Central memory CD8-positive, alpha-beta T cell (primary cell): ENCODE measurements around the gene PTPRG.

Experiments
- ATAC-seq: fragments of 150-1000 bp; cut with Tn5 transposase; replicated peaks from 2 replicates; pipeline ENCODE4 v1.10.0; 2022; ENCODE audit warnings: mild to moderate bottlenecking, moderate FRiP score, moderate number of reproducible peaks; ENCODE audit not compliant: poor library complexity, severe bottlenecking; ENCODE audit errors: extremely low read depth
- DNase-seq, 2 donors: peaks; one replicate each; pipeline ENCODE4 v3.0.0; 2021; ENCODE audit warnings: low spot score in 2 of 2
- H3K27ac Mint-ChIP-seq: one replicate; pipeline ENCODE4 v1.8.0; 2022; ENCODE audit warnings: low read depth, mild to moderate bottlenecking, moderate library complexity, mixed read lengths
- H3K27me3 Mint-ChIP-seq: one replicate; pipeline ENCODE4 v1.8.0; 2022; ENCODE audit warnings: mixed read lengths
- H3K36me3 Mint-ChIP-seq: one replicate; pipeline ENCODE4 v1.8.0; 2022; ENCODE audit warnings: mild to moderate bottlenecking, moderate library complexity, mixed read lengths; ENCODE audit not compliant: insufficient read depth
- H3K4me1 Mint-ChIP-seq: one replicate; pipeline ENCODE4 v1.8.0; 2022; ENCODE audit warnings: mixed read lengths
- H3K4me3 Mint-ChIP-seq: one replicate; pipeline ENCODE4 v1.8.0; 2022; ENCODE audit warnings: mild to moderate bottlenecking, moderate library complexity, mixed read lengths
- H3K9me3 Mint-ChIP-seq: one replicate; pipeline ENCODE4 v1.8.0; 2022; ENCODE audit warnings: mixed read lengths

PTPRG gene

DNA sequence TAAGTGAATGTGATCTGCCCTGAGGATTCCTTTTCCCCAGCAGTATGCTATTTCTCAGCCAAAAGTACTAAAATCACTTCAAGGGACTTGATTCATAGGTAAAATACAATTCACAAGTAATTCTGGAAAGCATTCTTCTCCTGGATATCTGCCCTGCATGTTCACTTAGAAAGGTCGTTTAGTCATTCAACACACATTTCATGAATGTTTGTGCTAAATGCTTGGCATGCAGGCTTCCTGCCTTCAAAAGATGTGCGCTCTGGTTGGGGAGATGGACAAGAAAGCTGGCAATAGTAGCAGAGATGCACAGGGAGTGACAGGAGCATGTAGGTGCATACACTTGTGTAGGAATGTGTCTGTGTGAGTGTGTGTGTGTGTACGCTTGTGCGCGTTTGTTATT, 360.7 kb downstream of the PTPRG start:
- ATAC-seq = no peak
- H3K4me3 Mint-ChIP-seq = no peak overlapping the region
- no peak overlapping the region for H3K27ac Mint-ChIP-seq
- no peaks in the 10 kb centered on the region for H3K27me3 Mint-ChIP-seq
- H3K4me1 Mint-ChIP-seq = no peaks in the 10 kb centered on the region
- DNase-seq = no peak
- no peaks in the 10 kb centered on the region for H3K36me3 Mint-ChIP-seq
- peaks cover 15% of the 10 kb centered on the region for H3K9me3 Mint-ChIP-seq

DNA sequence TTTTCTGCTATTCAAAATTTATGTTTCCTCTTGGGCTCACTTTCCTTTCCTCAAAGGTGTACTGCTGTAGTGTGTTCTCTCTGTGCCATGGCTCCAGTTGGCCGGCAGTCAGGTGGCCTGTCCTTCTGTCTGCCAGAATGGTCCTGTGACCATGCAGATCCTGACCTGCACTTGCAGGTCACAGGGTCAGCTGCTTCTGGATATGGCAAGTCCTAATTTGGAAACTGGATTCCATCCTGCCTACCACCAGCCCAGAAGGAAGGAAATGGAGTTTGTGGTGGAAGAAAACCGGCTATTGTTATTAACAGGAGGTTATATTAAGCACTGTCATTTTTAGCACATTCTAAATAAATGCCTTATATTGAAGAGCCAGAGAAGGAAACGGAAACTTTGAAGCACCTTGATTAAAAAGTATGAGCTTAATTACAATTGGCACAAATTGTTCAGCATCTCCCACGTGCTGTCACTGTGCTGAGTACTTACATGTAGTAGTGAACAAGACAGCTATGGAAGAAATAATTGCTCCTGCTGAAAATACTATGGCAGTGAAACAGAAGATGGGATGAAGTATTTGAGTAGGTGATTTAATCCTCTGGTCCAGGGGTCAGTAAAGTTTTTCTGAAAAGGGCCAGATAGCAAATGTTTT, 362.8 kb downstream of the PTPRG start:
- Mint-ChIP-seq H3K27ac (no peak overlapping the region), H3K4me1 (no peaks in the 10 kb centered on the region), H3K36me3 (no peaks in the 10 kb centered on the region), H3K27me3 (no peaks in the 10 kb centered on the region), H3K4me3 (no peak overlapping the region), H3K9me3 (peaks cover 15% of the 10 kb centered on the region)
- DNase-seq = no peak
- no peak for ATAC-seq

DNA sequence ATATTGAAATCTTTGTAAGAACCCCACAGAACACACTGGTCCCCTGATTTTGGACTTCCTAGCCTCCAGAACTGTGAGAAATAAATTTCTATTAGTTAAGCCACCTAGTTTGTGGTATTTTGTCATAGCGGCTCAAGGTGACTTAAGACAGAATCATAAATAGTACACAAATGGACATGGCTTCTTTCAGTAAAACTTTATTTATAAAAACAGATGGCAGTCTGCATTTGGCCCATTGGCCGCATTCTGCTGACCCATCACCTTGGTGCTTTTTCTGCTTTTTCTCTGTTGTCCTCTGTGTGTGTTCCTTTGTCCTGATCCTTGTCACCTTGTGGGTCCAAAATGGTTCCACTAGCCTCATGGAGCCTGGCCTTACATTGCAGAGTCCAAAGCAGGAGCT, 363.6 kb downstream of the PTPRG start:
- no peaks in the 10 kb centered on the region for H3K36me3 Mint-ChIP-seq
- no peak for DNase-seq
- no peak overlapping the region for H3K4me3 Mint-ChIP-seq
- no peak for ATAC-seq
- peaks cover 15% of the 10 kb centered on the region for H3K9me3 Mint-ChIP-seq
- H3K27me3 Mint-ChIP-seq = no peaks in the 10 kb centered on the region
- H3K4me1 Mint-ChIP-seq = no peaks in the 10 kb centered on the region
- no peak overlapping the region for H3K27ac Mint-ChIP-seq

DNA sequence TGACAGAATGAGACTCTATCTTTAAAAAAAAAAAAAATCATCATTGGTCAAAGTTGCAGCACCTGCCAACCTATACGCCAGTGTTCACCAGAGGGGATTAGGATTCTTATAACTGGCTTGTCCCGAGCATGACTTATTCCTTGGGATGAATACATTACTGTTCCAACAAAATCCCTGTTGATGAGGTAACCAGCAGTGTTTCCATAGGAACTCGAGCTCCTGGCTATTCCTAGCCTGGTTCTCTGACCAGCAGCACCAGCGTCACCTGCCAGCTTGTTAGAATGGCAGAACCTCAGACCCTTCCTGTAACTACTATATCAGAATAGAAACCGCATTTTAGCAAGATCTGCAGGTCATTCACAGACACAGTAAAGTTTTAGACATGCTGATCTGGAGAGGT, 364.4 kb downstream of the PTPRG start:
- Mint-ChIP-seq H3K27me3 (no peaks in the 10 kb centered on the region), H3K36me3 (no peaks in the 10 kb centered on the region), H3K27ac (no peak overlapping the region), H3K4me1 (no peaks in the 10 kb centered on the region), H3K4me3 (no peak overlapping the region), H3K9me3 (peaks cover 15% of the 10 kb centered on the region)
- ATAC-seq (no peak), DNase-seq (no peak)

DNA sequence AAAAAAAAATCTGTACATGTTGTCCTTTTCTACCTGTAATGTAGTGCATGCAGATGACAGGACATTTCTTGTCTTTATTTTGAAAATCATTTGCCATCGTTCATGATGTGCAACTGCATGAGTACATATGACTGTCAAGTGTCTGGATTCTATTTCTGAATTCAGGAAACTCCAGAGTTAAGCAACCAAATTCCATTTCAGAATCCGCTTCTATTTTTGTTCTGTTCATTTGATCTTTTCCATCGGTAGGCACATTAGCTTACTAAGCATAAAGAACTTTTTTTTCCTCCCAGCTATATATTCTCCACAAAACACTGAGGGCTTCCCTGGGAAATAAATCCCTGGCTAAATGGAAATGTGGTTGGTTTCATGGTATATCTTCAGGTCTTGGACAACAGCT, 365.6 kb downstream of the PTPRG start:
- Mint-ChIP-seq H3K36me3 (no peaks in the 10 kb centered on the region), H3K4me3 (no peak overlapping the region), H3K27me3 (no peaks in the 10 kb centered on the region), H3K27ac (no peak overlapping the region), H3K9me3 (peaks cover 24% of the 10 kb centered on the region), H3K4me1 (no peaks in the 10 kb centered on the region)
- ATAC-seq = no peak
- DNase-seq = no peak

DNA sequence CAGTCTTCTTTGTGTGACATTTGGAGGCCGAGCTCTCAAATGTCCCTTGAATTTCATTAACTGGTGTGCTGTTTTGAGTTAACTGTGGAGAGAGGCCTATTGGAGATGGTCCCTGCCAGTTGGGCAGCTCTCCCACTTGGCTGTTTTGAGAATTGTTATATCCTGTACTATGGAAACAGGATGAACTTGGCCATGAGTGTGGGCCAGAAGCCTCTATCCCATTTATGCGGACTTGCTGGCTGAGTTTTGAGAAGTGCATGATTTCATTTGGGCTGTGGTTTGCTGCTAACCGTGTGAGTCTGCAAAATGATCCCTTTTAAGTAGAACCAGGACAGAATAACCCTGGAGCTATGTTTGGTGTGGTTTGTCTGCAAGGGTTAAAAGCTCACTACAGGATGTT, 366.0 kb downstream of the PTPRG start:
- H3K27ac Mint-ChIP-seq = no peak overlapping the region
- no peaks in the 10 kb centered on the region for H3K4me1 Mint-ChIP-seq
- ATAC-seq = no peak
- peaks cover 24% of the 10 kb centered on the region for H3K9me3 Mint-ChIP-seq
- no peak overlapping the region for H3K4me3 Mint-ChIP-seq
- H3K36me3 Mint-ChIP-seq = no peaks in the 10 kb centered on the region
- DNase-seq = no peak
- H3K27me3 Mint-ChIP-seq = no peaks in the 10 kb centered on the region

DNA sequence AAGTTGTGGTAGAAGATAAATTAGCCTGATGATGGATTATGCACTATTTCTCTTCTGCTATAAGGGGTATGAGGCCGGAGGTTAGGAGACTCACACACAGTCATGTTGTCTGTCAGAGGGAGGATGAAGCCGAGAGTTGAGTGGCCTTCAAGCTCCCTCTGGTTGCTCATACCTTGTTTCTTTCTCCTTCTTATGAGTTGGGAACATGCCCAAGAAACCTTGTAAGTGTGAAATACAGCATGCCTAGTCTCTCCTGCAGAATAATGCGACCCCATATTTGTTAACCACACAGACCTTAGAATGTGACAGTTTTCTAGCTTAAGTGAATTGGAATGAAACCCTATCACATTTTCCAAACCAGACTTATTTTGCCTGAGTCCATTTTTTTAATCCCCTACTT, 366.7 kb downstream of the PTPRG start:
- no peak overlapping the region for H3K27ac Mint-ChIP-seq
- H3K36me3 Mint-ChIP-seq = no peaks in the 10 kb centered on the region
- no peak for ATAC-seq
- no peak overlapping the region for H3K4me3 Mint-ChIP-seq
- no peaks in the 10 kb centered on the region for H3K27me3 Mint-ChIP-seq
- peaks cover 19% of the 10 kb centered on the region for H3K9me3 Mint-ChIP-seq
- H3K4me1 Mint-ChIP-seq = no peaks in the 10 kb centered on the region
- DNase-seq = no peak

DNA sequence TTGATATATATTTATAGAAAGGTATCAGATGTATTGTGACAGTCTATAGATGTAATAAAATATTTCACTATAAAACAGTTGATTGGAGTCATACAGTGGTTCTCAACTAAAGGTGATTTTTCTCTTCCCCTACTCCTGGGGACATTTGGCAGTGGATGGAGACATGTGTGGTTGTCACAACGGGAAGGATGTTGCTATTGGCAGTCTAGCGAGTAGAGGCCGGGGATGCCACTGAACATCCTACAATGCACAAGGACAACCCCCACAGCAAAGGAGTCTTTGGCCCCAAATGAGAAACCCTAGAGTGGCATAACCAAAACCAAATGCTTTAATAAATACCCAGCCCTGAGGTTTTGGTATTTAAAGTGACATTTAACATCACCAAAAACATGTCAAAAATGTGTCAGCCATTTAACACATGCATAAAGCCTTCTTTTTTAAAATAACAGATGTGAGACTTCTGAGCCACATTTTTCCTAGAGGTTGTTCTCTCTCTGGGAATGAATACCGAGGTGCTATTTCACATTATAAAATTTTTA, 367.5 kb downstream of the PTPRG start:
- no peaks in the 10 kb centered on the region for H3K27me3 Mint-ChIP-seq
- H3K27ac Mint-ChIP-seq = no peak overlapping the region

DNA sequence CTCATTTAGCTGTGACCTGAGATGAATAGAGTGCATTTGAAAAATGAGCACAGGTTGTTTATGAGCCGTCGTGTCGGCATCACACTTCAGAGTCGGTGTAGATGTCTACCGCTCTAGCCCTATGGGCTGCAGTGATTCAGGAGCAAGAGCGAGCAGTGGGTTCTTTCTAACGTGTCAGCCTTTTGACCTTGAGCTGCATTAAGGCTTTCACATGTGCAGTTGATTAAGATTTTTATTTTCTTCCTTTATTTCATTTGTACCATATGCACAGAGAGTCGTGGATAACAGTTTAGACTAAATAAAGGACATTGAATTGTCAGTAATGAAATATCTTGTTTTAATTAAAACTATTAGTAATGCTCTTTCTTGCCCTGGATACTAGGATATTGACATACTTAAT, 368.2 kb downstream of the PTPRG start:
- DNase-seq (no peak), ATAC-seq (no peak)
- Mint-ChIP-seq H3K36me3 (no peaks in the 10 kb centered on the region), H3K27ac (no peak overlapping the region), H3K27me3 (no peaks in the 10 kb centered on the region), H3K4me3 (no peak overlapping the region), H3K4me1 (no peaks in the 10 kb centered on the region), H3K9me3 (peaks cover 18% of the 10 kb centered on the region)

More for the DNA sequence above, 367.5 kb downstream of the PTPRG start:
- DNase-seq (no peak), ATAC-seq (no peak)
- H3K36me3 Mint-ChIP-seq = no peaks in the 10 kb centered on the region
- no peak overlapping the region for H3K4me3 Mint-ChIP-seq
- no peaks in the 10 kb centered on the region for H3K4me1 Mint-ChIP-seq
- peaks cover 18% of the 10 kb centered on the region for H3K9me3 Mint-ChIP-seq

DNA sequence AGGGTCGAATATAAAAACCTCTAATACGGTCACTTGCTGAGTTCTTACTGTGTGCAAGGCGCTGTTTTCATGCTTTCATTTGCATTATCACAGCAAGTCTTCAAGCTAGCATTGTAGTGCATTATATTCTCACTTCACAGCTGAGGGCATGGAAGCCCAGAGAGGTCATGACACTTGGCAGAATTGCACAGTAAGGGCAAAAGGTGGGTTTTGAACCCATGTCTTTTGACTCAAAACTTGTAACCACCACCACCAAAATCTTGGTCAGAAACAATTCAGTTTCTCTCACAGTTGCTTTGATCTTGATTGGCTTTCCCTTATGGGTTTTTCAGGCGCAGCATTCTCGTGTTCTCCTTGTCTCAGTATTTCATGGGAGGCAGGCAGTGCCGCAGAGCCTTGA, 371.1 kb downstream of the PTPRG start:
- Mint-ChIP-seq H3K4me3 (no peak overlapping the region), H3K27me3 (no peaks in the 10 kb centered on the region), H3K36me3 (no peaks in the 10 kb centered on the region), H3K4me1 (no peaks in the 10 kb centered on the region), H3K27ac (no peak overlapping the region), H3K9me3 (peaks cover 17% of the 10 kb centered on the region)
- ATAC-seq = no peak
- DNase-seq = no peak

DNA sequence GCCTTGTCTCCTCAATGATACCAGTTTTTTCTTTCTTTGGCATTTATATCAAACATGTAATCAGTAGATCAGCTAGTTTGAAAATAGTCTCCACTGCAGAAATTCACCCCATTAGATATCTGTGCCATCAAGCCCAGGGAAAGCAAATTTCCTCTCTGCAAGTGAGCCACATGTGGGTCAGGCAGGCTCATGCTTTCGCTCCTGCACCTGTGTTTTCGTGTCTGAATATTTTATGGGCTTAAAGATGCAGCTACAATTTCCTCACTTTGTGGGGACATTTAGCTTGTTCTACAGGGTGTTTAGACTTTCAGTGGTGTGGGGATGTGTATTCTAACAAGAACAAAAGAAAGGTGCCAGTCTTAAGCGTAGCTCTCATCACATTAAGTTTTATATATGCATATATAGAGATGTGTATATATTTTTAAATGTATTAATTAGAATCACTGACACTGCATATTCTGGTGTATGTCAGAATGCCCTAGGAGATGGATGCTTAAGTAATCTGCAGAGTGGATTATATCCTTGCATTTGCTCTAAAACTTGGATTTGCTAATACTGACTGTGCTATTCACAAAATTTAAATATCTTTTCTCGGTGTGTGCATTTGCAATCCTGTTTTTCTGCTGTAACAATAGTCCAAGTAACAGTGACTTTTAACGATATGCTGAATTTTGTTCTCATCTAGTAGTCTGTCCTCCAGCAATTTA, 372.6 kb downstream of the PTPRG start:
- ATAC-seq = no peak
- no peak overlapping the region for H3K4me3 Mint-ChIP-seq
- no peaks in the 10 kb centered on the region for H3K4me1 Mint-ChIP-seq
- no peak for DNase-seq
- H3K9me3 Mint-ChIP-seq = peaks cover 17% of the 10 kb centered on the region
- no peaks in the 10 kb centered on the region for H3K36me3 Mint-ChIP-seq
- no peaks in the 10 kb centered on the region for H3K27me3 Mint-ChIP-seq
- no peak overlapping the region for H3K27ac Mint-ChIP-seq

DNA sequence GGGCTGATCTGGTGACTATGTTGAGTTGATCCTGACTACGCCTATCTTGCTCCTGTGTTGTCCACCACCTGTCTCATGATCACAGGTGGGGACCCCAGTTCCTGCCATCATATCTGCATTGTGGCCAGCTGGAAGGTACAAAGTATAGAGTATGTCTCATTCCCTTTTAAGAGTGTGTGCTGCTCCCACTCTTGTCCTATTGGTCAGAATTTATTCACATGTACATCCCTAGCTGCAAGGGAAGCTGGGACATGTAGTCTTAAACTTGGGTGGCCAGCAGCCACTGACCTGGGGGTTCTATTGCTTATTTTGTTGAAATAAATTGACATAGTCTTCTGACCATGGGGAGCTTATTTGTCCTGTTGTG, 373.1 kb downstream of the PTPRG start:
- no peaks in the 10 kb centered on the region for H3K36me3 Mint-ChIP-seq
- H3K27me3 Mint-ChIP-seq = no peaks in the 10 kb centered on the region
- ATAC-seq (no peak), DNase-seq (no peak)
- H3K4me1 Mint-ChIP-seq = no peaks in the 10 kb centered on the region
- H3K27ac Mint-ChIP-seq = no peak overlapping the region
- no peak overlapping the region for H3K4me3 Mint-ChIP-seq
- peaks cover 17% of the 10 kb centered on the region for H3K9me3 Mint-ChIP-seq

DNA sequence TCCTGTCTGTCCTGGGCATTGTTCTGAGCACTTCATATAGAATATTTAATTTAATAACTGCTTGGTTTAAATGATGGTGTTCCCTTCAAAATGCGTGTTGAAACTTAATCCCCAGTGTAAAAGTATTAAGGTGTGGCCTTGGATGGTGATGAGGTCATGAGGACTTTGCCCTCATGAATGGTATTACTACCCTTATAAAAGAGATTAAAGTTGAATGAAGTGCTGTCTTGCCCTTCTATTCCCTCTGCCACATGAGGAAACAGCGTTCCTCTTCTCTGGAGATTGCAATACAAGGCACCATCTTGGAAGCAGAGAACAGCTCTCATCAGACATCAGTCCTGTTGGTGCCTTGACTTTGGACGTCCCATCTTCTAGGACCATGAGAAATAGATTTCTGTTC, 374.4 kb downstream of the PTPRG start:
- no peaks in the 10 kb centered on the region for H3K4me1 Mint-ChIP-seq
- DNase-seq (no peak), ATAC-seq (no peak)
- no peak overlapping the region for H3K4me3 Mint-ChIP-seq
- no peaks in the 10 kb centered on the region for H3K27me3 Mint-ChIP-seq
- no peak overlapping the region for H3K27ac Mint-ChIP-seq
- no peaks in the 10 kb centered on the region for H3K36me3 Mint-ChIP-seq
- peaks cover 16% of the 10 kb centered on the region for H3K9me3 Mint-ChIP-seq
